WTC11 (cell line): ENCODE measurements around the gene ATMIN. TPM values are rescaled to one million over a fixed set of nuclear protein-coding genes. Genes with fewer than 3 reads are reported as not detected.

ENCODE experiments used
- ATF1 ChIP-seq: sonication (generic); formaldehyde crosslinking; IDR thresholded peaks from 2 replicates; pipeline ENCODE4 v1.8.1; 2023; ENCODE audit warnings: mild to moderate bottlenecking, moderate library complexity, missing genetic modification reagents
- CREM ChIP-seq: sonication (generic); formaldehyde crosslinking; IDR thresholded peaks from 2 replicates; pipeline ENCODE4 v1.8.1; 2022; ENCODE audit warnings: mild to moderate bottlenecking, missing genetic modification reagents, moderate library complexity
- ELF4 ChIP-seq: sonication (generic); formaldehyde crosslinking; IDR thresholded peaks from 2 replicates; pipeline ENCODE4 v1.8.1; 2022; ENCODE audit warnings: low read depth, mild to moderate bottlenecking, moderate library complexity, missing genetic modification reagents
- ESRRA ChIP-seq: sonication (generic); formaldehyde crosslinking; IDR thresholded peaks from 2 replicates; pipeline ENCODE4 v1.8.1; 2022; ENCODE audit warnings: mild to moderate bottlenecking, missing genetic modification reagents, borderline replicate concordance
- FOXJ3 ChIP-seq: sonication (generic); formaldehyde crosslinking; IDR thresholded peaks from 2 replicates; pipeline ENCODE4 v1.9.0; 2021; ENCODE audit warnings: missing genetic modification reagents, mild to moderate bottlenecking, borderline replicate concordance
- GTF2I ChIP-seq: fragments of 250-450 bp; sonication (Bioruptor Pico); conservative IDR thresholded peaks from 2 replicates; pipeline ENCODE4 v1.4.0; 2021; ENCODE audit warnings: mild to moderate bottlenecking
- JUN ChIP-seq: sonication (generic); formaldehyde crosslinking; IDR thresholded peaks from 2 replicates; pipeline ENCODE4 v1.8.0; 2023; ENCODE audit warnings: mild to moderate bottlenecking, missing genetic modification reagents
- MXD4 ChIP-seq: fragments of 250-450 bp; sonication (Bioruptor Pico); IDR thresholded peaks from 2 replicates; pipeline ENCODE4 v1.8.0; 2021; ENCODE audit warnings: mild to moderate bottlenecking, moderate library complexity, borderline replicate concordance
- MYBL2 ChIP-seq: sonication (generic); formaldehyde crosslinking; IDR thresholded peaks from 2 replicates; pipeline ENCODE4 v1.8.1; 2023; ENCODE audit warnings: mild to moderate bottlenecking, moderate library complexity, missing genetic modification reagents
- NFE2L1 ChIP-seq: sonication (generic); formaldehyde crosslinking; IDR thresholded peaks from 2 replicates; pipeline ENCODE4 v1.8.1; 2023; ENCODE audit warnings: missing genetic modification reagents
- TCF7 ChIP-seq: sonication (generic); formaldehyde crosslinking; IDR thresholded peaks from 2 replicates; pipeline ENCODE4 v1.8.0; 2022; ENCODE audit warnings: mild to moderate bottlenecking, low read depth, missing genetic modification reagents, moderate library complexity
- TP53 ChIP-seq: sonication (generic); formaldehyde crosslinking; IDR thresholded peaks from 2 replicates; pipeline ENCODE4 v1.8.1; 2023; ENCODE audit warnings: mild to moderate bottlenecking, missing genetic modification reagents
- ZNF121 ChIP-seq: sonication (generic); formaldehyde crosslinking; IDR thresholded peaks from 2 replicates; pipeline ENCODE4 v1.8.0; 2023; ENCODE audit warnings: missing genetic modification reagents
- ZNF232 ChIP-seq: sonication (generic); formaldehyde crosslinking; IDR thresholded peaks from 2 replicates; pipeline ENCODE4 v1.8.0; 2022; ENCODE audit warnings: mild to moderate bottlenecking, missing genetic modification reagents
- ZNF263 ChIP-seq: sonication (generic); formaldehyde crosslinking; IDR thresholded peaks from 2 replicates; pipeline ENCODE4 v1.8.1; 2022; ENCODE audit warnings: low read depth, mild to moderate bottlenecking, moderate library complexity, missing genetic modification reagents
- ZNF317 ChIP-seq: sonication (generic); formaldehyde crosslinking; IDR thresholded peaks from 2 replicates; pipeline ENCODE4 v1.8.1; 2023; ENCODE audit warnings: low read depth, mild to moderate bottlenecking, moderate library complexity, missing genetic modification reagents, borderline replicate concordance
- ZNF416 ChIP-seq: fragments of 250-450 bp; sonication (Bioruptor Pico); IDR thresholded peaks from 2 replicates; pipeline ENCODE4 v1.9.0; 2021; ENCODE audit warnings: mild to moderate bottlenecking, inconsistent platforms
- total RNA-seq: library from RNA; stranded (reverse); gene quantifications from 3 replicates; pipeline ENCODE4 v1.2.3, GENCODE V29; 2021
- TF ChIP-seq, protein P1 (sequence below): sonication (generic); formaldehyde crosslinking; IDR thresholded peaks from 2 replicates; pipeline ENCODE4 v1.8.0; 2023; ENCODE audit warnings: missing genetic modification reagents, mild to moderate bottlenecking, borderline replicate concordance
- TF ChIP-seq, protein P2 (sequence below): sonication (generic); formaldehyde crosslinking; conservative IDR thresholded peaks from 2 replicates; pipeline ENCODE4 v1.8.1; 2022; ENCODE audit warnings: mild to moderate bottlenecking, missing genetic modification reagents
- TF ChIP-seq, protein P3 (sequence below): sonication (generic); formaldehyde crosslinking; IDR thresholded peaks from 2 replicates; pipeline ENCODE4 v1.8.0; 2023; ENCODE audit warnings: mild to moderate bottlenecking, missing genetic modification reagents
- TF ChIP-seq, protein P4 (sequence below): sonication (generic); formaldehyde crosslinking; IDR thresholded peaks from 2 replicates; pipeline ENCODE4 v1.8.0; 2023; ENCODE audit warnings: missing genetic modification reagents
- TF ChIP-seq, protein P5 (sequence below): sonication (generic); formaldehyde crosslinking; IDR thresholded peaks from 2 replicates; pipeline ENCODE4 v1.8.1; 2023; ENCODE audit warnings: mild to moderate bottlenecking, moderate library complexity, missing genetic modification reagents
- TF ChIP-seq, protein P6 (sequence below): sonication (generic); formaldehyde crosslinking; conservative IDR thresholded peaks from 2 replicates; pipeline ENCODE4 v1.8.1; 2023; ENCODE audit warnings: mild to moderate bottlenecking, low read depth, missing genetic modification reagents, moderate library complexity

ATMIN gene
- total RNA-seq, 1 experiment from 2014 or later, result 43.1 TPM

DNA sequence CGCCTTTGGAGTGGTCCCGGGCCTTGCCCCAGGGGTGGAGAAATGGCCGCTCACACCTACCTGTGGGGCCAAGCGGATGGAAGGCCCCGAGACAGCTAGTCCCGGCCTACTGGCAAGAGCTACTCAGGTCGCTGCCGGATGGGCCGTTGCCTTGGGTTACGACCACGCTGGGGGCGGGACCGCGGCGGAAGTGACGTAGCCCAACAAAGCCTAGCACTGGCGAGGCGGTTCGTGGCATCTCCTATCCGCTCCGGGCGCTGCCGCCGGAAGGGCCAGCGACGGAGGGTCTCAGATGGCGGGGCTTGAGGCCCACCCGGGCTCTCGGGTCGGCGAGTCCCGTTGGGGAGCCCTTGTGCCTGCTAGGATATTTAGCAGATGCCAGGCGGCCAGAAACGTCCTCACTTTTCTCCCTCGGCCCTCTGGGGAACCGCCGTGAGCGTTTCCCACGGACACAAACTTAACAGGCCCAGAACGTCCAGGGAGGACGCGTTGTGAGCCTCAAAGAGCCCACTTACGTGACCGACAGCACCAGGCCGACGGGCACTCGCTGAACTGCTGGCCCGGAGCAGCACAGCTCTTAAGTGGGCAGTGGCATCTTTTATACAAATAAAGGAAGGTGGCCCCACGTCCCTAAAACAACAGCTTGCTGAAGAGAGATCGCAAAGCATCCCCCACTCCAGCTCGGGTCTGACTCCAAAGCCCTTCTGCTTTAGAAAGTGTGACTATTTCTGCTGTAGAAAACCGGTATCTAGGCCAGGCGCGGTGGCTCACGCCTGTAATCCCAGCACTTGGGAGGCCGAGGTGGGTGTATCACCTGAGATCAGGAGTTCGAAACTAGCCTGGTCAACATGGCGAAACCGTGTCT lies 41.7 kb downstream of the ATMIN start, which contains the start of gene C16orf46 (continued):
- TF ChIP-seq, protein P1, sequence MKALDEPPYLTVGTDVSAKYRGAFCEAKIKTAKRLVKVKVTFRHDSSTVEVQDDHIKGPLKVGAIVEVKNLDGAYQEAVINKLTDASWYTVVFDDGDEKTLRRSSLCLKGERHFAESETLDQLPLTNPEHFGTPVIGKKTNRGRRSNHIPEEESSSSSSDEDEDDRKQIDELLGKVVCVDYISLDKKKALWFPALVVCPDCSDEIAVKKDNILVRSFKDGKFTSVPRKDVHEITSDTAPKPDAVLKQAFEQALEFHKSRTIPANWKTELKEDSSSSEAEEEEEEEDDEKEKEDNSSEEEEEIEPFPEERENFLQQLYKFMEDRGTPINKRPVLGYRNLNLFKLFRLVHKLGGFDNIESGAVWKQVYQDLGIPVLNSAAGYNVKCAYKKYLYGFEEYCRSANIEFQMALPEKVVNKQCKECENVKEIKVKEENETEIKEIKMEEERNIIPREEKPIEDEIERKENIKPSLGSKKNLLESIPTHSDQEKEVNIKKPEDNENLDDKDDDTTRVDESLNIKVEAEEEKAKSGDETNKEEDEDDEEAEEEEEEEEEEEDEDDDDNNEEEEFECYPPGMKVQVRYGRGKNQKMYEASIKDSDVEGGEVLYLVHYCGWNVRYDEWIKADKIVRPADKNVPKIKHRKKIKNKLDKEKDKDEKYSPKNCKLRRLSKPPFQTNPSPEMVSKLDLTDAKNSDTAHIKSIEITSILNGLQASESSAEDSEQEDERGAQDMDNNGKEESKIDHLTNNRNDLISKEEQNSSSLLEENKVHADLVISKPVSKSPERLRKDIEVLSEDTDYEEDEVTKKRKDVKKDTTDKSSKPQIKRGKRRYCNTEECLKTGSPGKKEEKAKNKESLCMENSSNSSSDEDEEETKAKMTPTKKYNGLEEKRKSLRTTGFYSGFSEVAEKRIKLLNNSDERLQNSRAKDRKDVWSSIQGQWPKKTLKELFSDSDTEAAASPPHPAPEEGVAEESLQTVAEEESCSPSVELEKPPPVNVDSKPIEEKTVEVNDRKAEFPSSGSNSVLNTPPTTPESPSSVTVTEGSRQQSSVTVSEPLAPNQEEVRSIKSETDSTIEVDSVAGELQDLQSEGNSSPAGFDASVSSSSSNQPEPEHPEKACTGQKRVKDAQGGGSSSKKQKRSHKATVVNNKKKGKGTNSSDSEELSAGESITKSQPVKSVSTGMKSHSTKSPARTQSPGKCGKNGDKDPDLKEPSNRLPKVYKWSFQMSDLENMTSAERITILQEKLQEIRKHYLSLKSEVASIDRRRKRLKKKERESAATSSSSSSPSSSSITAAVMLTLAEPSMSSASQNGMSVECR (CRISPR knock-in tag), result peak; percentile 70; the same call in 1 of the 2 replicates
- TF ChIP-seq JUN, result no peak
- TF ChIP-seq TP53 (CRISPR knock-in tag), result no peak
- TF ChIP-seq ZNF263 (CRISPR knock-in tag), result no peak
- TF ChIP-seq ZNF121 (CRISPR knock-in tag), result no peak; the same call in 1 of the 2 replicates
- no peak for TF ChIP-seq ZNF232 (CRISPR knock-in tag)
- TF ChIP-seq, protein P2, sequence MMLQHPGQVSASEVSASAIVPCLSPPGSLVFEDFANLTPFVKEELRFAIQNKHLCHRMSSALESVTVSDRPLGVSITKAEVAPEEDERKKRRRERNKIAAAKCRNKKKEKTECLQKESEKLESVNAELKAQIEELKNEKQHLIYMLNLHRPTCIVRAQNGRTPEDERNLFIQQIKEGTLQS, result no peak
- TF ChIP-seq CREM (CRISPR knock-in tag), result peak; percentile 95
- TF ChIP-seq ZNF317 (CRISPR knock-in tag), result no peak
- peak; percentile 73; the same call in 1 of the 2 replicates for TF ChIP-seq ESRRA (CRISPR knock-in tag)
- no peak for TF ChIP-seq FOXJ3 (CRISPR knock-in tag)
- TF ChIP-seq, protein P3, sequence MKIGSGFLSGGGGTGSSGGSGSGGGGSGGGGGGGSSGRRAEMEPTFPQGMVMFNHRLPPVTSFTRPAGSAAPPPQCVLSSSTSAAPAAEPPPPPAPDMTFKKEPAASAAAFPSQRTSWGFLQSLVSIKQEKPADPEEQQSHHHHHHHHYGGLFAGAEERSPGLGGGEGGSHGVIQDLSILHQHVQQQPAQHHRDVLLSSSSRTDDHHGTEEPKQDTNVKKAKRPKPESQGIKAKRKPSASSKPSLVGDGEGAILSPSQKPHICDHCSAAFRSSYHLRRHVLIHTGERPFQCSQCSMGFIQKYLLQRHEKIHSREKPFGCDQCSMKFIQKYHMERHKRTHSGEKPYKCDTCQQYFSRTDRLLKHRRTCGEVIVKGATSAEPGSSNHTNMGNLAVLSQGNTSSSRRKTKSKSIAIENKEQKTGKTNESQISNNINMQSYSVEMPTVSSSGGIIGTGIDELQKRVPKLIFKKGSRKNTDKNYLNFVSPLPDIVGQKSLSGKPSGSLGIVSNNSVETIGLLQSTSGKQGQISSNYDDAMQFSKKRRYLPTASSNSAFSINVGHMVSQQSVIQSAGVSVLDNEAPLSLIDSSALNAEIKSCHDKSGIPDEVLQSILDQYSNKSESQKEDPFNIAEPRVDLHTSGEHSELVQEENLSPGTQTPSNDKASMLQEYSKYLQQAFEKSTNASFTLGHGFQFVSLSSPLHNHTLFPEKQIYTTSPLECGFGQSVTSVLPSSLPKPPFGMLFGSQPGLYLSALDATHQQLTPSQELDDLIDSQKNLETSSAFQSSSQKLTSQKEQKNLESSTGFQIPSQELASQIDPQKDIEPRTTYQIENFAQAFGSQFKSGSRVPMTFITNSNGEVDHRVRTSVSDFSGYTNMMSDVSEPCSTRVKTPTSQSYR (CRISPR knock-in tag), result no peak
- TF ChIP-seq GTF2I (CRISPR knock-in tag), result no peak
- TF ChIP-seq, protein P4, sequence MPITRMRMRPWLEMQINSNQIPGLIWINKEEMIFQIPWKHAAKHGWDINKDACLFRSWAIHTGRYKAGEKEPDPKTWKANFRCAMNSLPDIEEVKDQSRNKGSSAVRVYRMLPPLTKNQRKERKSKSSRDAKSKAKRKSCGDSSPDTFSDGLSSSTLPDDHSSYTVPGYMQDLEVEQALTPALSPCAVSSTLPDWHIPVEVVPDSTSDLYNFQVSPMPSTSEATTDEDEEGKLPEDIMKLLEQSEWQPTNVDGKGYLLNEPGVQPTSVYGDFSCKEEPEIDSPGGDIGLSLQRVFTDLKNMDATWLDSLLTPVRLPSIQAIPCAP (CRISPR knock-in tag), result 0 out of 2 replicates have a peak, but pooled peaks have one; percentile 60
- no peak for TF ChIP-seq MXD4 (CRISPR knock-in tag)
- TF ChIP-seq ATF1 (CRISPR knock-in tag), result no peak
- TF ChIP-seq NFE2L1, result peak; percentile 35; the same call in 1 of the 2 replicates
- peak; percentile 40; the same call in 1 of the 2 replicates for TF ChIP-seq ZNF416 (CRISPR knock-in tag)
- TF ChIP-seq, protein P5, sequence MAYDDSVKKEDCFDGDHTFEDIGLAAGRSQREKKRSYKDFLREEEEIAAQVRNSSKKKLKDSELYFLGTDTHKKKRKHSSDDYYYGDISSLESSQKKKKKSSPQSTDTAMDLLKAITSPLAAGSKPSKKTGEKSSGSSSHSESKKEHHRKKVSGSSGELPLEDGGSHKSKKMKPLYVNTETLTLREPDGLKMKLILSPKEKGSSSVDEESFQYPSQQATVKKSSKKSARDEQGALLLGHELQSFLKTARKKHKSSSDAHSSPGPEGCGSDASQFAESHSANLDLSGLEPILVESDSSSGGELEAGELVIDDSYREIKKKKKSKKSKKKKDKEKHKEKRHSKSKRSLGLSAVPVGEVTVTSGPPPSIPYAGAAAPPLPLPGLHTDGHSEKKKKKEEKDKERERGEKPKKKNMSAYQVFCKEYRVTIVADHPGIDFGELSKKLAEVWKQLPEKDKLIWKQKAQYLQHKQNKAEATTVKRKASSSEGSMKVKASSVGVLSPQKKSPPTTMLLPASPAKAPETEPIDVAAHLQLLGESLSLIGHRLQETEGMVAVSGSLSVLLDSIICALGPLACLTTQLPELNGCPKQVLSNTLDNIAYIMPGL (CRISPR knock-in tag), result no peak
- TF ChIP-seq ELF4 (CRISPR knock-in tag), result no peak
- TF ChIP-seq MYBL2 (CRISPR knock-in tag), result no peak; the same call in 1 of the 2 replicates
- TF ChIP-seq, protein P6, sequence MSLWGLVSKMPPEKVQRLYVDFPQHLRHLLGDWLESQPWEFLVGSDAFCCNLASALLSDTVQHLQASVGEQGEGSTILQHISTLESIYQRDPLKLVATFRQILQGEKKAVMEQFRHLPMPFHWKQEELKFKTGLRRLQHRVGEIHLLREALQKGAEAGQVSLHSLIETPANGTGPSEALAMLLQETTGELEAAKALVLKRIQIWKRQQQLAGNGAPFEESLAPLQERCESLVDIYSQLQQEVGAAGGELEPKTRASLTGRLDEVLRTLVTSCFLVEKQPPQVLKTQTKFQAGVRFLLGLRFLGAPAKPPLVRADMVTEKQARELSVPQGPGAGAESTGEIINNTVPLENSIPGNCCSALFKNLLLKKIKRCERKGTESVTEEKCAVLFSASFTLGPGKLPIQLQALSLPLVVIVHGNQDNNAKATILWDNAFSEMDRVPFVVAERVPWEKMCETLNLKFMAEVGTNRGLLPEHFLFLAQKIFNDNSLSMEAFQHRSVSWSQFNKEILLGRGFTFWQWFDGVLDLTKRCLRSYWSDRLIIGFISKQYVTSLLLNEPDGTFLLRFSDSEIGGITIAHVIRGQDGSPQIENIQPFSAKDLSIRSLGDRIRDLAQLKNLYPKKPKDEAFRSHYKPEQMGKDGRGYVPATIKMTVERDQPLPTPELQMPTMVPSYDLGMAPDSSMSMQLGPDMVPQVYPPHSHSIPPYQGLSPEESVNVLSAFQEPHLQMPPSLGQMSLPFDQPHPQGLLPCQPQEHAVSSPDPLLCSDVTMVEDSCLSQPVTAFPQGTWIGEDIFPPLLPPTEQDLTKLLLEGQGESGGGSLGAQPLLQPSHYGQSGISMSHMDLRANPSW (CRISPR knock-in tag), result no peak
- TF ChIP-seq TCF7, result no peak
